ENCODE results near the gene CCL22.
"Not testable (repeated sequence)": the region's sequence is repeated elsewhere in the genome, so short reads cannot be mapped to it uniquely, and the experiment has no call there.

Gene CCL22, protein sequence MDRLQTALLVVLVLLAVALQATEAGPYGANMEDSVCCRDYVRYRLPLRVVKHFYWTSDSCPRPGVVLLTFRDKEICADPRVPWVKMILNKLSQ

DNA sequence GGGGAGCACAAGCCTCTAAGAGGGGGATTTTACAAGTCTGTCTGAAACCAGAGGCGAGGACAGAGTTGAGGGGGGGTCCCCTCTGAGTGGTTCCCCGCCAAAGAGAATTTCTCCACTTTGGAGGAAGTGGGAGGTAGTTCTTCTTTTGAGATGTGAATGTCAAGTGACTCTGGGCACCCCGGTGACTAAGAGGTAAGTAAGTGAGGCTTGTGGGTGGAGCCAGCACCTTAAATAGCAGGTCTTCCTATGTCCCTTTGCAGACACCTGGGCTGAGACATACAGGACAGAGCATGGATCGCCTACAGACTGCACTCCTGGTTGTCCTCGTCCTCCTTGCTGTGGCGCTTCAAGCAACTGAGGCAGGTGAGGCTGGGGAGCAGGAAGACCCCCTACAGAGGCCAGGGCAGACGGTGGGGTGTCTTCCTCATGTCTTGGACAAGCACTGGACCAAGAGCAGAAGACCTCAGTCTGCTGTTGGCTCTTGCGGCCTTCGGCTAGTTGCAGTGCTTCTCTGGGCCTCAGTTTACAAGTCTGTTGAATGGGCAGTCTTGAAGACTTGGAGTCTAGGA is at the start of gene CCL22:
CCL22 (plus strand) TSS at position 257 of the 569 bp plus-strand sequence; CDS start at position 291, 34 bp downstream.
- no peak for DNase-seq

DNA sequence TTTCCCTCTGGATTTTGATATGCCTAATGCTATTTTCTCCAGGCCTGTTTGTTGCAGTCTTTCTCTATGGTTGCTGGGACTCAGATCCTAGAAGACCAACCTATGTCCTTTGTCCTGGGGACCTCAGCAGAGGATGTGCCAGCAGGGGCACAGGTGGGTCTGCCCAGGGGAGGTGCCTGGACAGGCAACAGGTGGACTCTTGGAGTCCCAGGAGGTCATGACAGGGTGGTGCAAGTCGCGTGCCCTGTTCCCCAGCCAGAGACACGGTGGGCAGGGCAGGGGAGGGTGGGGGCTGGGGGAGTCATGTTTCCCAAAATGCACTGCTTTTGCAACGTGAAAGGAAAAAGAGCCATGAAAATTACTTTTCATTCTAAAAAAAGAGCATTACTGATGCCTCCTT is 47.8 kb upstream of the CCL22 start:
- DNase-seq = no peak

DNA sequence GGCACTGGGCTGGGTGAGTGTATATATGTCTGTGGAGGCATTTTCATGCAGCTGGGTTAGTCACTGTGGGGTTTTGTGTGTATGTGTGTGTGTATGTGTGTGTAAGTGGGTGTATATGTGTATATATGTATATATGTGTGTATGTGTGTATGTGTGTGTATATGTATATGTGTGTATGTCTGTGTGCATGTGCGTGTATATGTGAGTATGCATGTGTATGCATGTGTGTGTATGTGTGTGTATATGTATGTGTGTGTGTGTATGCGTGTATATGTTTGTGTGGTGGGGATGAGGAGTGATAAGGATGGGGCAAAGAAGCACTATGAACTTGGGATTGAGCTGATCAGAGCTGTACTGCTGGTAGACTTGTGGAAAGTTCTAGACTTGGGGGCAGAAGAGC is 45.1 kb upstream of the CCL22 start:
- no peak for DNase-seq

DNA sequence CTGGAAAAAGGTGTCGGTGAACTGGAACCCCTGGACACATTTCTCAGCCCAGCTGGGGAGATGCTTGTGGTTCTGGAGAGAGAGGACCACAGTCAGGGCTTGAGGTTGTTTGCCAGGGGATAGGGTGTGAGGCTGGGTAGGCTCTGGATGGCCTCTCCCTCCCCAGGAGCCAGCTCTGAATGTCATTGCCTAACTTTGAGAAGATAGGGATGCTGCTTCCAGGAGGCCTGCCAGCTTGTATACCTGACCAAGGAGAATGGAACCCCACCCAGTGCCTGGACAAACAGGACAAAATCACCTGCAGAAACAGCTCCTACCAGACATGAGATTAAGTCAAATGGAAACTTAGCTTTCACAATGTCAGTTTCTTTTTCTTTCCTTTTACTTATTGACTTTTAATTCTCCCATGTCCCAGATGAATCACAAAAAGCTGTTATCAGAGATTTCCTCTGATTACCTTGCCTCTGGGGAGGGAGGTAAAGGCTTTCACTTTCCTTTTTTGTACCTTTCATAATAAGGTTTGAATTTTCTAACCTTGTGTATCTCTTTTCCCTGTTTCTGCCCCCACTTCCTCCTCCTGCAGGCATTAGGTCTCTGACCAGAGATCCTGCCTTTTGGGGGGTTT is 44.3 kb upstream of the CCL22 start:
- no peak for DNase-seq

DNA sequence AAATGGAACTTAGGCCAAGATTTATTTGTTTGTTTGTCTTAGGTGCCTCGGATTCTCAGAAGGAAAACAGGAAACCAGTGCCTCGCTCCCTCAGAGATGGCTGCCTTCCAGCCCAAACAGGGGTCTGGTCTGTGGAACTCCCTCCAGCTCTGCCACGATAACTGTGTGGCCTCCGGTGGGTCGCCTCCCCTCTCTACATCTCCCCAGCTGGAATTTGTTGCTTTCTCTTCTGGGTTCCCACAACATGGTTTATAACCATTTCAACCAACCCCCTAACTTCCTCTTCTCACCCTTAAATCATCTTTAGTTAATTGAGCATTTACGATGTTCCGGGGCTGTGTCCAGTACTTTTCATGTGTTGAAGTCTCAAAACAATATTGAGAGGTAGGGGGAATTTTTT is 43.2 kb upstream of the CCL22 start:
- DNase-seq = no peak

DNA sequence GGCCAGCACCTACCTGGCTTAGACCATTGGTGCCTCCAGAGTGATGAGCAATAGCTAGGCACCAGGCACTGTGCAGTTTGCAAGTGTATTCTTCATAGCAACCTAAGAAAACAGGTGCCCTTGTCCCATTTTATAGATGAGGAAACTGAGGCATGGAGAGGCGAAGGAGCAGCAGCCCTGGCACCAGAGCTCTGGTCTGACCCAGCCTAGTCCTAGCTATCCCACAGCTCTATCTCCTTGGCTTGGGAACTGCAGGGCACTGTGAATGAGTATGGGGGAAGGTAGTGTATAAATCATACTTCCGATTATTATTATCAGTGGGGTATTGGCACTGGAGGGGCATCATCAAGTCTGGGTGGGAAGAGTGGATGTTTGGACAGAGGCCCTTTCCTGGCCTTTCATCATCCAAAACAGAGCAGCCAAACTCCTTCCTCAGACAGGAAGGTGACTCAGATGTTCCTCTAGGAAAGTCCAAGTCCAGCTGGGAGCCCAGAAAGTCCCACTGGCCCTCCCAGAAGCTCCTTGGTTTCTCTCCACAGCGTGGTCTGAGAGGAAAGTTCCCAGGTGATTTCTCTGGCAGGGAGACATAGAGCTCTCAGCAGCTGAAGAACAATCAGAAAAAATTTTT is 42.1 kb upstream of the CCL22 start:
- DNase-seq = peak; percentile 79

DNA sequence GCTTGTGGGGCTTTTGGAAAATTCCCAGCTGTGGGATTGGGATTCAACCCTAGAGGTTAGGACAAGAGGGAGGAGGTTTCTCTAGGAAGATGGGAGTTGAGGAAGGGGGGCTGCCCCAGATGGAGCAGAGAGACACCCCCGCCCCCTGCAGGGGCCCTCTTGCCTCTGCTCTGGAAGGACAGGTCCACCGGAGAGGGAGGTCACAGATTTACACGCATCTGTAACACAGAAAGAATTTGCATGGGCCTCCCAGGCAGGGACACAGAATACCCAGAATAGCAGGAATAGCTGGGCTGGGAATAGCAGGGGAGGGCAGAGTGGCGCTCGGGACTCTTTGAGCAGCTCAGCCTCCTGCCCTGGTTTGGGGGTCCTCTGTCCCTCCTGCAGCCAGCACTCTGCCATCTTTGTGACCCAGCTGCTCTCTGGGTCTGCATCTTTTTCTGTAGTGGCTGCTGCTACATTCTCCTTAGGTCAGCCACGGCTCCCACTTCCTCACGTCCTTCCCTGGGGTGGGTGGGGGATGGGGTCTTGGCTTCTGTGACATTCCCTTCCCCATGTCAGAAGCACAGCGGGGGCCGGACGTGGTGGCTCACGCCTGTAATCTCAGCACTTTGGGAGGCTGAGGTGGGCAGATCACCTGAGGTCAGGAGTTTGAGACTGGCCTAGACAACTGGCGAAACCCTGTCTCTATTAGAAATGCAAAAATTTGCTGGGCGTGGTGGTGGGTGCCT is 40.2 kb upstream of the CCL22 start:
- no peak for DNase-seq

DNA sequence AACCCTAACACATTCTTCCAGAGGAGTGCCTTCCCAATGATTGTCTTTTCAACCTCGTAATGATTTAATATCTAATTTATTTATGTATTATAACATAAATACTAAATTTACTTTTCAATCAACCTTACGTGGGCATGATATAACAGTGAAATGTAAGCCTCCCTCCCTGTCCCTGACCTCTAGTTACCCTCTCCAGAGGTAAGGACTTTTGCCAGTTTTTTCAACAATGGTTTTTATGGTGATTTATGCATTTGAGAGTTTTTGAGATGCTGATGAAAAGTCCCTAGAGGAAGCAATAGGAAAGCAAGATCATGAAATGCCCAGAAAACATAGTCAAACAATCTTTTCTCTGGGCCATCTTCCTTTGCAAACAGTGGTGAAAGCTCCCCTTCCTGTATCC is 38.9 kb upstream of the CCL22 start:
- no peak for DNase-seq

DNA sequence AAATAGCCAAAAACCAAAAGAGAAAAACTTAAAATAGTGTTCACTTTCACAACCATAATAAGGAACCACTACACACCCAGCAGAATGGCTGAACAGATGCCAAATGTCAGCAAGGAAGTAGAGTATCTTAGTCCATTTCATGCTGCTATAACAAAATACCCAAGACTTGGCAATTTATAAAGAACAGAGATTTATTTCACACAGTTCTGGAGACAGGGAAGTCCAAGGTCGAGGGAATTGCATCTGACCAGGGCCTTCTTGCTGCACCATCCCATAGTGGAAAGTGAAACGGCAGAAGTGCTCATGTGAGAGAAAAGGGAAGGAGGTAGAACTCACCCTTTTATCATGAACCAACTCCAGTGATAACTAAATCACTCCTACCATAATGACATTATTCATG is 33.8 kb upstream of the CCL22 start:
- no peak for DNase-seq

DNA sequence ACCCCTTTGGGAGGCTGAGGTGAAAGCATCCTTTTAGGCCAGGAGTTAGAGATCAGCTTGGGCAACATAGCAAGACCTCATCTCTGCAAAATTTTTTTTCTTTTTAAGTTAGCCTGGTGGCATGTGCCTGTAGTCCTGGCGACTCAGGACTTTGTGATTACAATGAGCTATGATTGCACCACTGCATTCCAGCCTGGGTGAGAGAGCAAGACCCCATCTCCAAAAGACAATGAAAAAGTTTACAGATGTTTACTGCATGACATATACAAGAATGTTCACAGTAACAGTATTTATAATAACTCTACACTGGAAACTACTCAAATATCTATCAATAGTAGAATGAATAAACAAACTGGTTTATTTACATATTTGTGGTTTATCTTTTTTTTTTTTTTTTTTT is 33.1 kb upstream of the CCL22 start:
- DNase-seq = no peak

DNA sequence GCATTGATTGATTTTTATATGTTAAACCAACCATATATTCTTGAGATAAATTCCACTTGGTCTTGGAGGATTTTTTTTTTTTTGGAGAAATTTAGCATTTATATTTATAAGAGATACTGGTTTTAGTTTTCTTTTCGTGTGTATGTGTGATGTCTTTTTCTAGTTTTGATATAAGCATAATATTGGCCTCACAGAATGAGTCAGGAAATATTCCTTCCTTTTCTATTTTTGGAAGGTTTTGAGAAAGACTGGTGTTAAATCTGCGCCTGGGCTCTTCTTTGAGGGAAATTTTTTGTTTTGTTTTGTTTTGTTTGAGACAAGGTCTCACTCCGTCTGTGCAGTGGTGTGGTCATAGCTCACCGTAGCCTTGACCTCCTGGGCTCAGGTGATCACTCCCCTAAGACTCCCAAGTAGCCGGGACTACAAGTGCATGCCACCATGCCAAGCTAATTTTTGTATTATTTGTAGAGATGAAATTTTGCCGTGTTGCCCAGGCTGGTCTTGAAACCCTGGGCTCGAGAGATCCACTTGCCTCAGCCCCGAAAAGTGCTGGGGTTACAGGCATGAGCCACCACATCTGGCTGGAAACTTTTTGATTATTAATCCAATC is 28.8 kb upstream of the CCL22 start:
- no peak for DNase-seq

DNA sequence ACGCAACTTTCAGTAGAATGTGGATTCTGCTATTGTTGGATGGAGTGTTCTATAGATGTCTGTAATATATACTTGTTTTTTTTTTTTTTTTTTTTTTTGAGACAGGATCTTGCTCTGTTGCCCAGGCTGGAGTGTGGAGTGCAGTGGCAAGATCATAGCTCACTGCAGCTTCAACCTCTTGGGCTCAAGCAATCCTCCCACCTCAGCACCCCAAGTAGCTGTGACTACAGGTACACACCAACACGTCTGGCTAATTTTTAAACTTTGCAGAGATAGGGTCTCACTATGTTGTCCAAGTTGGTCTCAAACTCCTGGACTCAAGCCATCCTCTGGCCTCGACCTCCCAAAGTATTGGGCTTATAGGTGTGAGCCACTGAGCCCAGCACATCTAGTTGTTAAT is 27.2 kb upstream of the CCL22 start:
- DNase-seq = no peak

DNA sequence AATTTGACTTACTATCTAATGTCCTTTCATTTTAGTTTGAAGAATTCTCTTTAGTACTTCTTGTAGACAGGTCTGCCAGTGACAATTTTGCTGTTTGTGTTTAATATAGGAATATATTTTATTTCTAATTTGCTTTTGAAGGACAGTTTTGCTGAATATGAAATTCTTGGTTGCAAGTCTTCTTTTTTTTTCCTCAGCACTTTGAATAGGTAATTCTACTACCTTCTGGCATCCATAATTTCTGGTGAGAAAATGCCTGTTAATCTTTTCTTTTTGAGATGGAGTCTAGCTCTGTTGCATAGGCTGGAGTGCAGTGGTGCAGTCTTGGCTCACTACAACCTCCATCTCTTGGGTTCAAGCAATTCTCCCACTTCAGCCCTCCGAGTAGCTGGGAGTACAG is 25.2 kb upstream of the CCL22 start:
- no peak for DNase-seq

DNA sequence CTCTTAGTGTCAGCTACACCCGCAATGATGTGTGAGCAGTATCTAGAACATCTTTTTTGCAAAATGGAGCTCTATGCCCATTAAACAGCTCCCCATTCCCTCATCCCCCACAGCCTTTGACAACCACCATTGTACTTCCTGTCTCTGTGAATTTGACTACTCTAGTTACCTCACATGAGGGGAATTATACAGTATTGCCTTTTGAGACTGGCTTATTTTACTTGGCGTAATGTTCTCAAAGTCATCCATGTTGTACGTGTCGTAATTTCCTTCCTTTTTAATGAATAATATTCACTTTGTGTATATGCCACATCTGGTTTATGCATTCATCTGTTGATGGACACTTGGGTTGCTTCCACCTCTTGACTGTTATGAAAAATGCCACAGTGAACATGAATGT is 23.2 kb upstream of the CCL22 start:
- DNase-seq = no peak

DNA sequence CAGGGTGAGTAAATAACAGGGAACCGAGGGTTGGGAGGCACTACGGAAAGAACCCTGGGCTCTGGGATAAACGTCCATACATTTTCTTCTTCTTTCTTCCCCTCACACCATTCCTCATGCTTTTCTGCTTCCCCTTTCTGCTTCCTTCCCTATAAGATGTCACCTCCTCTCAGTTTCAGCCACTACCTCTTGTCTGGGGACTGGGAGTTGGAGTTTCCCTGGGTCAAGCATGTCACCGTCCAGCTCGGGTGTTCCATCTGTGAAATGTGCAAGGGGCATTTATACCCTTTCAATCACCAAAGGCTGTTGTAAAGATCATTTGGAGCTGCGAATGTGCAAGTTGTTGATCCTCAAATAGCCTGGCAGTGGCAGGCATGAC is 17.5 kb upstream of the CCL22 start:
- DNase-seq = no peak

DNA sequence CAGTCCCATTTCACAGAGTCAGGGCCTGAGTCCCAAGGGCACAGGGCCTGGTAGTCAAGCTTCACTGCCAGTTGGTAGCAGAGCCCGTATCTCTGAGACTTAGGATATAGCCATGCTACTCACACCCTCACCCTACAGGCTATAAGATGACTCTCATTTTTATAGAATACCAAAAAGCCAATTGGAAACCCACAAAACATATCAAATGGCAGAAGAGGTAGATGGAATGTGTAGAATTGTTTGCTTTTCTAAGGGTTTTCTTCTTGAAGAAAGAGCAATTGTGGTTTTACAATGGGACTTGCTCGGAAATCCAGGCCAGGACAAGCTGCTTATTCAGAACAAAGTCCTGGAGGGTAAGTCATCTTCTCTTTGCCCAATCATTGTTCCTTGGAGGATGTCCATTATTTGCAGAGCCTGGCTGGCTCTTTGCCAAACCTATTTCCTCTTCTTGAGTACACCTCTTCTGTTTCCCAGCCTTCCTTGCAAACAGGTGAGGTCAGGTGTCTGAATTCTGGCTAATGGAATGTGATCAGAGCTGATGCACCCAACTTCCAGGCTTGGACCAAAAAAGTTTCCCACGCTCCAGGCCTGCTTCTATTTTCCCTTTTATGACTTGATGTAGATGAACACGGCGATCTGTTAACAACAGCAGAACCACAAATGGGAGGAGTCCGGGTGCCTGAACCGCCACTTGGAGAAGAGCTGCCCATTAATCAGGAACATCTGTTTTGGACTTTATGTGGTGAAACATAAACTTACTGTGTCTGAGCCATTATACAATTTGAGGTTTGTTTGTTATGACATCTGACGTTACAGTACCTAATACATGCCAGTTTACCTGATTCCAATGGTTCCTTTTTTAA is 16.9 kb upstream of the CCL22 start:
- DNase-seq = peak; percentile 13

DNA sequence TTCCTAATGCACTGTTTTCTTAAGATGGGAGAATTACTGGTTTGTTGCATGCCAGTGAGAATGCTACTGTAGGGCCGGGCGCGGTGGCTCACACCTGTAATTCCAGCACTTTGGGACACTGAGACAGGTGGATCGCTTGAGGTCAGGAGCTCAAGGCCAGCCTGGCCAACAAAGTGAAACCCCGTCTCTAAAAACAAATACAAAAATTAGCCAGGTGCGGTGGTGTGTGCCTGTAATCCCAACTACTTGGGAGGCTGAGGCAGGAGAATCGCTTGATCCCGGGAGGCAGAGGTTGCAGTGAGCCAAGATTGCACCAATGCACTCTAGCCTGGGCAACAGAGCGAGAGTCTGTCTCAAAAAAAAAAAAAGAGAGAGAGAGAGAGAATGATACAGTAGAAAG is 16.0 kb upstream of the CCL22 start:
- DNase-seq = not testable (repeated sequence)

DNA sequence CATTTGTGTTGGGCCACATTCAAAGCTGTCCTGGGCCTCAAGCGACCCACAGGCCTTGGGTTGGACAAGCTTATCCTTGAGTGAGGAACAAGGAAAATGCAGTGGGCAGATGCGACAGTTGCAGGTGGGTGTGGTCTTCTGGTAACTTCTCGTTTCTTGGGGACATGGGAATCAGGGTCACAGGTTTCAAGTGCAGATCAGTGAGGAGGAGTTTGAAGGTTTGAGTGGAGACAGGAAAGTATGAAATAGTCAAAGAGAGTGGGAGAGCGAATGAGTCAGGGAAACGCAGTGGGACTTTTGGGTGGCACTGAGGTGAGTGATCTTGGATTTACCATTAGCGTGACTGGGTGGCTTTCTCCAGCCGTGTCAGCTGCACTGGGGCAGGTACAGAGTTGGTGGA is 15.4 kb upstream of the CCL22 start:
- no peak for DNase-seq

DNA sequence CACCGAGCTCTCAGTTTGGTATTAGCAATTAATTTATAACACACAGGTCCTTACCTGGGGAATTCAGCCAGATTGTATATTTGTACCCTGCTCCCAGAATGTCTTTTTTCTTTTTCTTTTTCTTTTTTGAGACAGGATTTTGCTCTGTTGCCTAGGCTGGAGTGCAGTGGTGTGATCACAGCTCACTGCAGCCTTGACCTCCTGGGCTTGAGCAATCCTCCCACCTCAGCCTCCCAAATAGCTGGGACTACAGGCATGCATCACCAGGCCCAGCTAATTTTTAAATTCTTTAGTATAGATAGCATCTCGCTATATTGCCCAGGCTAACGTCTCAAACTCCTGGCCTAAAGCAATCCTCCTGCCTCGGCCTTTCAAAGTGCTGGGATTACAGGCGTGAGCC is 14.5 kb upstream of the CCL22 start:
- not testable (repeated sequence) for DNase-seq

DNA sequence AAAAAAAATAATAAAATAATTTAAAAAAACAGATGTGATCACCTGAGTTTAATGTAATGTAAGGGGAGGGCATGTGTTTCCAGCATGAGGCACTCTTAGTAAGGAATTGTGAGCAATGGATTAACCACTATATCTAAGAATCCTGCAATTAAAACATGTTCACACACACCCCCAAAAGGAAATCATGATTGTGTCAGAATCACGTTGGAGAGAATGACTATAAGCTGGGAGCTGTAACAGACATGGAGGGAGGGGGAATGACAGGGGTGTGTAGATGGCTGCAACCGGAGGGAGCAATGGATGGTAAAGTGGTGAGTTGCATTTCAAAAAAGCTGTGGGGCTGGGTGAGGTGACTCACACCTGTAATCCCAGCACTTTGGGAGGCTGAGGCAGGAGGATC is 13.6 kb upstream of the CCL22 start:
- no peak for DNase-seq

DNA sequence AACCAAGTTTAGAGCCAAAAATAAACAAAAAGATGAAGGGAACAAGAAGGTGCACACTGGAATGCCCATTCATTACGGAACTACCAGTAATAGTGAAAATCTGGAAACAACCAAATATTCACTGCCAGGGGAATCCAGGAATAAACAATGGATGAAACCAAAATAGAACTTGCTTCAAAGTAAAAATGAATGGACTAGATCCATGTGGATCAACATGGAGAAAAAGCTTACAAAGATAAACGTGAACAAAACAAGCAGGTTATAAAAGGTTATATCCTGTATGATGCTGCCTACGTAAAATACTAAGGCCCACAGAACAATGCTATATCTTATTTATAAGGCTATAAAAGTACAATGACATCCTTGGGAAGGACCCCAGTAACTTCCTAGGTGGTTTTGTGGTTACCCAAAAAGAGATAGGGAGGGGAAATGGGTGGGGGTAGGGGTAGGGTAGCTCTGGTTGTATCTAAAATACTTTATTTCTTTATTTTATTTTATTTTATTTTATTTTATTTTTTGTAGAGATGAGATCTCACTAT is 12.8 kb upstream of the CCL22 start:
- DNase-seq = no peak

DNA sequence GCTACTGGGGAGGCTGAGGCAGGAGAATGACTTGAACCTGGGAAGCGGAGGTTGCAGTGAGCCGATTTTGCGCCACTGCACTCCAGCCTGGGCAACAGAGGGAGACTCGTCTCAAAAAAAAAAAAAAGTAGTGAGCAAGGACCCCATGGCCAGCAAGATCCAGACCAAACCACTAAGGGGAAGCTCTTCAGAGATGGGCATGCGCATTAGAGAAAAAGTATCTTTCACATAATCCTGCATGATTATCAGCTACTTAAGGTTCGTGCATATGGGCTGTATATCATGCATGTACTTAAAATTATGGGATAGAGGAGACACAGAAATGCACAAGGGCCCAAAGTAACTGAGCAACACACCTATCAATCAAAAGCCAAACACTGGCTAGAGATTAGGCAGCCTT is 10.7 kb upstream of the CCL22 start:
- no peak for DNase-seq
